ENCODE data around the gene CASQ2.
"Not testable (repeated sequence)": the region's sequence is repeated elsewhere in the genome, so short reads cannot be mapped to it uniquely, and the experiment has no call there.

DNA sequence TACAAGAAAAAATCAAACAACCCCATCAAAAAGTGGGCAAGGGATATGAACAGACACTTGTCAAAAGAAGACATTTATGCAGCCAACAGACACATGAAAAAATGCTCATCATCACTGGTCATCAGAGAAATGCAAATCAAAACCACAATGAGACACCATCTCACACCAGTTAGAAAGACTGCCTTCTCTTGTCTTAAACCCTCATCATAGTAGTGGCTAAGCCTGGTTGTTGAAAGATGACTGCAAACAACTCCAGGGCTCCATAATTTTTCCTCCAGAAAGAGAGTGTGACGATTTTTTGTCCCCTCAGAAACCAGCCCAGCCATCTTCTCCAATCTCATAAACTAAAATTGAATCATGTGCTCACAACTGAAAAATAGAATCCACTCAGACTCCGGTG lies 12.1 kb upstream of the CASQ2 start:
- TF ChIP-seq, protein P1, sequence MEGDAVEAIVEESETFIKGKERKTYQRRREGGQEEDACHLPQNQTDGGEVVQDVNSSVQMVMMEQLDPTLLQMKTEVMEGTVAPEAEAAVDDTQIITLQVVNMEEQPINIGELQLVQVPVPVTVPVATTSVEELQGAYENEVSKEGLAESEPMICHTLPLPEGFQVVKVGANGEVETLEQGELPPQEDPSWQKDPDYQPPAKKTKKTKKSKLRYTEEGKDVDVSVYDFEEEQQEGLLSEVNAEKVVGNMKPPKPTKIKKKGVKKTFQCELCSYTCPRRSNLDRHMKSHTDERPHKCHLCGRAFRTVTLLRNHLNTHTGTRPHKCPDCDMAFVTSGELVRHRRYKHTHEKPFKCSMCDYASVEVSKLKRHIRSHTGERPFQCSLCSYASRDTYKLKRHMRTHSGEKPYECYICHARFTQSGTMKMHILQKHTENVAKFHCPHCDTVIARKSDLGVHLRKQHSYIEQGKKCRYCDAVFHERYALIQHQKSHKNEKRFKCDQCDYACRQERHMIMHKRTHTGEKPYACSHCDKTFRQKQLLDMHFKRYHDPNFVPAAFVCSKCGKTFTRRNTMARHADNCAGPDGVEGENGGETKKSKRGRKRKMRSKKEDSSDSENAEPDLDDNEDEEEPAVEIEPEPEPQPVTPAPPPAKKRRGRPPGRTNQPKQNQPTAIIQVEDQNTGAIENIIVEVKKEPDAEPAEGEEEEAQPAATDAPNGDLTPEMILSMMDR (IDR thresholded peaks at IDR 0.05): not testable (repeated sequence)
- not testable (repeated sequence) for TF ChIP-seq EP300 (IDR thresholded peaks at IDR 0.05)
